ENCODE data around the gene PPP3CA. TPM values are rescaled to one million over a fixed set of nuclear protein-coding genes. Genes with fewer than 3 reads are reported as not detected.

The PPP3CA gene
- total and polyA plus RNA-seq, 2 of the 13 experiments (the other 11 are each of a cell fraction or from before 2014, with no cell fraction given) = 4.8 to 13.2 TPM

- 93% methylated on average over 5 of the region's 5 CpGs for WGBS (ENCODE audit: low lambda C conversion rate)
- Histone ChIP-seq H3K27ac (ENCODE audit: extremely low read length, insufficient read depth, low read length) (no peak overlapping the region), H4K20me1 (ENCODE audit: insufficient read depth, low read length) (no peaks in the 10 kb centered on the region), H3K4me1 (ENCODE audit: insufficient read depth, low read length) (no peaks in the 10 kb centered on the region), H3K27me3 (ENCODE audit: control insufficient read depth in 1 of 2, insufficient read depth in 2 of 2, low read length in 2 of 2) (no peaks in the 10 kb centered on the region), H3K9me3 (ENCODE audit: low read length) (no peaks in the 10 kb centered on the region), H3K9ac (ENCODE audit: insufficient read depth, low read depth, low read length) (no peak overlapping the region), H3K4me3 (replicated peaks in 1 of 3; ENCODE audit: insufficient read depth in 1 of 3, low read depth in 2 of 3, low read length in 3 of 3) (no peak overlapping the region), H3K79me2 (ENCODE audit: insufficient read depth, low read length) (no peaks in the 10 kb centered on the region), H3K36me3 (replicated peaks in 1 of 2; ENCODE audit: control insufficient read depth in 1 of 2, insufficient read depth in 2 of 2, low read length in 2 of 2) (peaks cover 3 to 7% of the 10 kb centered on the region in 2 experiments; a peak in 2 of 5 replicates), H3K4me2 (ENCODE audit: low read depth, low read length) (no peak overlapping the region), H2AFZ (ENCODE audit: low read length) (no peak overlapping the region)
- DNase-seq (ENCODE audit: low spot score) (no peak), FAIRE-seq (no peak), ATAC-seq (no peak)
- in situ Hi-C loops (cut with HindIII; ENCODE audit: extremely low pct_ligation_motif_present, low pct_unique_long_range_greater_than_20kb) = no loop called here
- ChIA-PET CTCF (ENCODE audit: low intra/inter-chr PET ratio, low total read pairs) (no interaction called here), POLR2A (no interaction called here)
- no TSS peak for BruUV-seq (replicated peaks)
- intact Hi-C loops (cut with micrococcal nuclease; ENCODE audit: unreplicated experiment) = no loop called here
- TF ChIP-seq ZFYVE20 (CRISPR knock-in tag; IDR thresholded peaks at IDR 0.05; ENCODE audit: borderline replicate concordance, low read depth) (no peak), ZNF292 (CRISPR knock-in tag; IDR thresholded peaks at IDR 0.05; ENCODE audit: borderline replicate concordance, low read depth) (no peak), TFE3 (CRISPR knock-in tag; IDR thresholded peaks at IDR 0.05) (no peak), SOX5 (CRISPR knock-in tag; IDR thresholded peaks at IDR 0.05; ENCODE audit: borderline replicate concordance) (no peak), CENPT (CRISPR knock-in tag; IDR thresholded peaks at IDR 0.05; ENCODE audit: low read depth) (no peak), MED1 (CRISPR knock-in tag; IDR thresholded peaks at IDR 0.05) (no peak), TBL1XR1 (IDR thresholded peaks at IDR 0.05; ENCODE audit: borderline replicate concordance, low read length, partially characterized antibody) (no peak), NFKB2 (CRISPR knock-in tag; IDR thresholded peaks at IDR 0.05; ENCODE audit: borderline replicate concordance) (no peak), TOE1 (CRISPR knock-in tag; IDR thresholded peaks at IDR 0.05) (no peak), ARNT2 (CRISPR knock-in tag; IDR thresholded peaks at IDR 0.05; ENCODE audit: low read depth) (no peak), NCOA2 (CRISPR knock-in tag; IDR thresholded peaks at IDR 0.05) (no peak), ZNF549 (CRISPR knock-in tag; IDR thresholded peaks at IDR 0.05) (no peak)
- TF ChIP-seq, protein P1, sequence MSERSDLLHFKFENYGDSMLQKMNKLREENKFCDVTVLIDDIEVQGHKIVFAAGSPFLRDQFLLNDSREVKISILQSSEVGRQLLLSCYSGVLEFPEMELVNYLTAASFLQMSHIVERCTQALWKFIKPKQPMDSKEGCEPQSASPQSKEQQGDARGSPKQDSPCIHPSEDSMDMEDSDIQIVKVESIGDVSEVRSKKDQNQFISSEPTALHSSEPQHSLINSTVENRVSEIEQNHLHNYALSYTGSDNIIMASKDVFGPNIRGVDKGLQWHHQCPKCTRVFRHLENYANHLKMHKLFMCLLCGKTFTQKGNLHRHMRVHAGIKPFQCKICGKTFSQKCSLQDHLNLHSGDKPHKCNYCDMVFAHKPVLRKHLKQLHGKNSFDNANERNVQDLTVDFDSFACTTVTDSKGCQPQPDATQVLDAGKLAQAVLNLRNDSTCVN (CRISPR knock-in tag; IDR thresholded peaks at IDR 0.05; ENCODE audit: borderline replicate concordance) = no peak
- TF ChIP-seq, protein P2, sequence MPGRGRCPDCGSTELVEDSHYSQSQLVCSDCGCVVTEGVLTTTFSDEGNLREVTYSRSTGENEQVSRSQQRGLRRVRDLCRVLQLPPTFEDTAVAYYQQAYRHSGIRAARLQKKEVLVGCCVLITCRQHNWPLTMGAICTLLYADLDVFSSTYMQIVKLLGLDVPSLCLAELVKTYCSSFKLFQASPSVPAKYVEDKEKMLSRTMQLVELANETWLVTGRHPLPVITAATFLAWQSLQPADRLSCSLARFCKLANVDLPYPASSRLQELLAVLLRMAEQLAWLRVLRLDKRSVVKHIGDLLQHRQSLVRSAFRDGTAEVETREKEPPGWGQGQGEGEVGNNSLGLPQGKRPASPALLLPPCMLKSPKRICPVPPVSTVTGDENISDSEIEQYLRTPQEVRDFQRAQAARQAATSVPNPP (CRISPR knock-in tag; IDR thresholded peaks at IDR 0.05) = no peak
Observed at GRCh38 chr4:101031971-101032370, 315.4 kb downstream of the PPP3CA start.
